HepG2 (cell line): ENCODE measurements around the gene CD58.

Experiments
- CBFB ChIP-seq: sonication (generic); formaldehyde crosslinking; IDR thresholded peaks from 2 replicates; pipeline ENCODE4 v1.4.0; 2020; ENCODE audit warnings: missing genetic modification reagents
- MAZ ChIP-seq, 2 experiments: sonication (generic) in 1 of 2; formaldehyde crosslinking in 1 of 2; IDR thresholded peaks; 2 replicates each; pipeline versions ENCODE4 v1.5.0 to v1.6.1; 2012 to 2020; ENCODE audit warnings: low read depth in 2 of 2, mild to moderate bottlenecking in 2 of 2, borderline replicate concordance in 1 of 2, improper control_type of control experiment in 1 of 2, low read length in 1 of 2, missing genetic modification reagents in 1 of 2, moderate library complexity in 1 of 2
- ZBTB2 ChIP-seq: sonication (generic); formaldehyde crosslinking; IDR thresholded peaks from 2 replicates; pipeline ENCODE4 v1.8.0; 2022; ENCODE audit warnings: low read depth, missing genetic modification reagents
- ZNF20 ChIP-seq: sonication (generic); formaldehyde crosslinking; IDR thresholded peaks from 2 replicates; pipeline ENCODE4 v1.4.0; 2020; ENCODE audit warnings: mild to moderate bottlenecking, moderate library complexity, missing genetic modification reagents

- TF ChIP-seq ZBTB2 (CRISPR knock-in tag): no peak
- no peak for TF ChIP-seq ZNF20
- TF ChIP-seq MAZ (IDR thresholded peaks at IDR 0.05; ENCODE audit: borderline replicate concordance, low read depth, low read length): no peak
- TF ChIP-seq MAZ (CRISPR knock-in tag; IDR thresholded peaks at IDR 0.05; ENCODE audit: low read depth): no peak
- no peak for TF ChIP-seq CBFB (CRISPR knock-in tag)
Observed at GRCh38 chr1:116496898-116497297, 73.9 kb downstream of the CD58 start.
